ENCODE measurements around the gene RSPH4A.
"Not testable (repeated sequence)": the region's sequence is repeated elsewhere in the genome, so short reads cannot be mapped to it uniquely, and the experiment has no call there.

RSPH4A gene

DNA sequence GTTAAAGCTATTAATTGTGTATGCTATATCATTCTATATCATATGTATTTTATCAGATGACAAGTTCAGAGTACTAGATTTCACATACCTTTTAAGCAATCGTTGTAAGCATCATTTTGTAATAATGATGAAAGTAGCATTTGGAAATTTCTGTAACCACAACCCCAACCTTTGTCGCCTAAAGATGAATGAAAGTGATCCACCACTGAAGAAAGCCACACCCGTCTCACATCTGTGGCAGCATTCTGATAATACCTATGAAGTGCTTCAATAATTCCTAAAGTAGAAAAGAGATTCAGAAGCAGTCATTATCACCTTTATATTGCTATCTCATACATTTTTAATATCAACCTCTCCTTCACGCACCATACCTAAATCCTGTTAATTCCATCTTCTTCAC lies 35.6 kb downstream of the RSPH4A start:
- H3K4me3 ChIP-seq (ENCODE audit: low read depth, low read length): no peak overlapping the region
- in situ Hi-C loops (cut with HindIII; ENCODE audit: low sequenced_read_pairs): no loop called here
- TF ChIP-seq, protein P1, sequence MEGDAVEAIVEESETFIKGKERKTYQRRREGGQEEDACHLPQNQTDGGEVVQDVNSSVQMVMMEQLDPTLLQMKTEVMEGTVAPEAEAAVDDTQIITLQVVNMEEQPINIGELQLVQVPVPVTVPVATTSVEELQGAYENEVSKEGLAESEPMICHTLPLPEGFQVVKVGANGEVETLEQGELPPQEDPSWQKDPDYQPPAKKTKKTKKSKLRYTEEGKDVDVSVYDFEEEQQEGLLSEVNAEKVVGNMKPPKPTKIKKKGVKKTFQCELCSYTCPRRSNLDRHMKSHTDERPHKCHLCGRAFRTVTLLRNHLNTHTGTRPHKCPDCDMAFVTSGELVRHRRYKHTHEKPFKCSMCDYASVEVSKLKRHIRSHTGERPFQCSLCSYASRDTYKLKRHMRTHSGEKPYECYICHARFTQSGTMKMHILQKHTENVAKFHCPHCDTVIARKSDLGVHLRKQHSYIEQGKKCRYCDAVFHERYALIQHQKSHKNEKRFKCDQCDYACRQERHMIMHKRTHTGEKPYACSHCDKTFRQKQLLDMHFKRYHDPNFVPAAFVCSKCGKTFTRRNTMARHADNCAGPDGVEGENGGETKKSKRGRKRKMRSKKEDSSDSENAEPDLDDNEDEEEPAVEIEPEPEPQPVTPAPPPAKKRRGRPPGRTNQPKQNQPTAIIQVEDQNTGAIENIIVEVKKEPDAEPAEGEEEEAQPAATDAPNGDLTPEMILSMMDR (IDR thresholded peaks at IDR 0.05; ENCODE audit: low read depth, low read length, missing control alignments): no peak
- DNase-seq (ENCODE audit: low read depth): no peak

DNA sequence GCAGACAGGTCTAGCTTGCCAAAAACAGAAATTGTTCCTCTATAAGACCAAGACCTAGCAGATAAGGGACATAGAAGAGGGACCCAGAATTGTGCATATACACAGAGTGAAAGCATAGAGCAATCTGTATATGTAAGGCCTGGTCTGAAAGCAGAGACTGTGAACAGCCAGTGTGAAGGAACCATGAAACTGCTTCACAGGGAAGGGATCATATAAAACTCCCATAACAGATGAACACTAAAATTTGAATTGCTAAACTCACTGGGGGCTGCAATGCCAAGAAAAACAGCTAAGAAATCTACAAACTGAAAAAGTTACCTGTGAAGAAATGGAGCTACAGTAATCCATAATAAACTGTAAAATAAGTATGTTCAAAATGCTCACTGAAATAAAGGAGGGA lies 45.3 kb downstream of the RSPH4A start:
- in situ Hi-C loops (cut with HindIII; ENCODE audit: low sequenced_read_pairs): no loop called here
- no peak overlapping the region for H3K4me3 ChIP-seq (ENCODE audit: low read depth, low read length)
- TF ChIP-seq, protein P1 (IDR thresholded peaks at IDR 0.05; ENCODE audit: low read depth, low read length, missing control alignments): no peak
- no peak for DNase-seq (ENCODE audit: low read depth)

DNA sequence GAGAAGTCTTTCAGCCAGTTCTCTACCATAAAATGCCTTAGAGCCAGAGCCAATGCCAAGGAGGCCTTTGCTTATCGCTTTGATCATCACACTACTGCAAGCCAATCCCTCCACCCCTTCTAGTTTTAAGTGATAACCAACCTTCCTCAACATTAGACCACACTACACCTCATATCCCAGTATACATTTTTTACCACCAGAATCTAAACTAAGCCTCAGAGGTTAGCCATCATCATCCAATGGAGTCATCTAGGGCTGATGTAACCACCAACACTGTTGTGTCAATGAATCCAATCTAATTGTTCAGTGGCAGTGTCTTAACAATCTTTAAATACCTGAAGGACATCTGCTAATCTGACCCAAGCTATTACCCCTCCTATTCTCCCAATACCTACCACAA lies 45.9 kb downstream of the RSPH4A start:
- DNase-seq (ENCODE audit: low read depth): no peak
- in situ Hi-C loops (cut with HindIII; ENCODE audit: low sequenced_read_pairs): no loop called here
- H3K4me3 ChIP-seq (ENCODE audit: low read depth, low read length): no peak overlapping the region
- TF ChIP-seq, protein P1 (IDR thresholded peaks at IDR 0.05; ENCODE audit: low read depth, low read length, missing control alignments): no peak

DNA sequence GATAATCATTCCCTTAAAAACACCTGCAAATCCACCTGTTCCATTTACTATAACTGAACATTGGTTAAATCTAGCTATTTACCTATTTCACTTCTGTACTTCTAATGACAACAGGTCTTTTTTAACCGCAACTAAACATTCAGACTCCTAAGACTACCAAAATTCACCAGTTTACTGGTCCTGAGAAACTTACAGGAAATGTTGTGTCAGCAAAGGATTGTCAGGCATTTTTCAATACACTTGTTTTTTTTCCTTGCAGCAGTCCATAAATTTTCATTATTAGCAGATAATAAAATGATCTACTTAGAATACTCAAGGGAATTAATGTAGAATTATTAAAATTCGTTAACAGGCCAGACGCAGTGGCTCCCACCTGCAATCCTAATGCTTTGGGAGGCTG lies 47.0 kb downstream of the RSPH4A start:
- TF ChIP-seq, protein P1 (IDR thresholded peaks at IDR 0.05; ENCODE audit: low read depth, low read length, missing control alignments): no peak
- no peak for DNase-seq (ENCODE audit: low read depth)
- in situ Hi-C loops (cut with HindIII; ENCODE audit: low sequenced_read_pairs): no loop called here
- no peak overlapping the region for H3K4me3 ChIP-seq (ENCODE audit: low read depth, low read length)

DNA sequence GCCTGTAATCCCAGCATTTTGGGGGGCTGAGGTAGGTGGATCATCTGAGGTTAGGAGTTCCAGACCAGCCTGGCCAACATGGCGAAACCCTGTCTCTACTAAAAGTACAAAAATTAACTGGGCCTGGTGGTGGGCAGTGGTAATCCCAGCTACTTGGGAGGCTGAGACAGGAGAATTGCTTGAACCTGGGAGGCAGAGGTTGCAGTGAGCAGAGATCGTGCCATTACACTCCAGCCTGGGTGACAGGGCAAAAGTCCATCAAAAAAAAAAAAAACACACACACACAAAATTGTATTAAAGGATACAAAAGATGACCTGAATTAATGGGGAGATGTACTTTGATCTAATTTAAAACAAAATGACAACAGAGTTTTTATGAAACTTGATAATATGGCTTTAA lies 47.9 kb downstream of the RSPH4A start:
- DNase-seq (ENCODE audit: low read depth); in situ Hi-C loops (cut with HindIII; ENCODE audit: low sequenced_read_pairs); H3K4me3 ChIP-seq (ENCODE audit: low read depth, low read length): not testable (repeated sequence)

DNA sequence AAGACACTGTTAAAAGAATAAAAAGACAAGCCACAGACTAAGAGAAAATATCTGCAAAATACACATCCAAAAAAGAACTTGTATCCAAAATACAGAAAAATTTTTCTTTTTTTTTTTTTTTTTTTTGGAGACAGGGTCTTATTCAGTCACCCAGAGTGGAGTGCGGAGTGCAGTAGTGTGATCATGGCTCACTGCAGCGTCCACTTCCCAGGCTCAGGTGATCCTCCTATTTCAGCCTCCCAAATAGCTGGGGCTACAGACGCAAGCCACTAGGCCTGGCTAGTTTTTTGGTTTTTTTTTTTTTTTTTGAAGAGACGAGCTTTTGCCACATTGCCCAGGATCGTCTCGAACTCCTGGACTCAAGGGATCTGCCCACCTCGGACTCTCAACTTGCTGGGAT lies 49.2 kb downstream of the RSPH4A start:
- DNase-seq (ENCODE audit: low read depth): no peak
- TF ChIP-seq, protein P1 (IDR thresholded peaks at IDR 0.05; ENCODE audit: low read depth, low read length, missing control alignments): no peak
- no peak overlapping the region for H3K4me3 ChIP-seq (ENCODE audit: low read depth, low read length)
- in situ Hi-C loops (cut with HindIII; ENCODE audit: low sequenced_read_pairs): no loop called here

DNA sequence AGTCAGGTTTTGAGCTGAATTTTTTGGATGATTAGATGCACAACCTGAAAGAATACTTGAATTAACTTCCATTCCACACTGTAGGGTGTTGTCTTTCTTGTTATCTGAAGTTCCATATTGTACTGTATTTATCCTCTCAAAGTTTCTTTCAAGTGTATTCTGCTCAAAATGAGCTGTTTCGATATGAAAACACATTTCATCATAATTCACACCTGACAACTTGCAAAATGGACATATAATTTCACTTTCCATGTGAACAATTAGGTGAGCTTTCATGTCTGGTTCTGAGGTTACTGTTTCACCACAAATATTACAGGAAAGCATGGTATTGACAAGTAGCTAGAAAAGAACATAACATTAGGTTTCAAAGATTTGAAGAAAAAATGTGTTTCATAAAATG lies 50.6 kb downstream of the RSPH4A start:
- in situ Hi-C loops (cut with HindIII; ENCODE audit: low sequenced_read_pairs): no loop called here
- no peak overlapping the region for H3K4me3 ChIP-seq (ENCODE audit: low read depth, low read length)
- TF ChIP-seq, protein P1 (IDR thresholded peaks at IDR 0.05; ENCODE audit: low read depth, low read length, missing control alignments): no peak
- DNase-seq (ENCODE audit: low read depth): no peak

All from astrocyte of the cerebellum (primary cell).